ENCODE results near the gene ANKRD55.
"Not testable (repeated sequence)": the region's sequence is repeated elsewhere in the genome, so short reads cannot be mapped to it uniquely, and the experiment has no call there.

The ANKRD55 gene

DNA sequence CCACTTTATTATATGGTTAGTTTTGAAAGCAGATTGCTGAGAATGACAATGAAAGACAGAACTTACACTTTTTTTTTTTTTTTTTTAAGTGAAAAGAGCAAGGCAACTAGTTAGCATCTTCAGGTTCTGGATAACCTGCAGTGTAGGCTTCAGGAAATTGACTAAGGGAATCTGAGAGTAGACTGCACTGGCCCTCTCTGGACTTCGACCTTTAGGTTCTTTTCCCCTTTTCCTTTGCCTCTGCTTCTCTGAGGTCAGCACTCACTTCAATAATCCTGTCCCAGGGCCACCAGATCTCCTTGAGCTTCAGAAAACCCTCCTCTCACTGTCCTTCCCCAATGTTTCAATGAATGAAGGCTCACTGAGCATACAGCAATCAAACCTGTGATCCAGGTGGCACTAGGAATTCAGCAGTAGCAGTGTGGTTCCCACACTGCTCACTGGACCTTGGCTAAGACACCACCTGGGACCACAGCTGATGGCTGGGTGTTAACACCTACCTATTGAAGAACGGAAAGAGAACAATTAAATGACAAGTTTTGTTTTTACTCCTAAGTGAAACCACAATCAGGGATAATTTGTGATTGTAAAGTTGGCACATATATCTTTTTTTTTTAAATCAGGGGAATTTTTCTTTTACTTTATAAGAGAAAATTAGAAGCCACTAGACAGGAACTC lies 152.6 kb downstream of the ANKRD55 start:
- no peak for DNase-seq
- TF ChIP-seq, protein P1, sequence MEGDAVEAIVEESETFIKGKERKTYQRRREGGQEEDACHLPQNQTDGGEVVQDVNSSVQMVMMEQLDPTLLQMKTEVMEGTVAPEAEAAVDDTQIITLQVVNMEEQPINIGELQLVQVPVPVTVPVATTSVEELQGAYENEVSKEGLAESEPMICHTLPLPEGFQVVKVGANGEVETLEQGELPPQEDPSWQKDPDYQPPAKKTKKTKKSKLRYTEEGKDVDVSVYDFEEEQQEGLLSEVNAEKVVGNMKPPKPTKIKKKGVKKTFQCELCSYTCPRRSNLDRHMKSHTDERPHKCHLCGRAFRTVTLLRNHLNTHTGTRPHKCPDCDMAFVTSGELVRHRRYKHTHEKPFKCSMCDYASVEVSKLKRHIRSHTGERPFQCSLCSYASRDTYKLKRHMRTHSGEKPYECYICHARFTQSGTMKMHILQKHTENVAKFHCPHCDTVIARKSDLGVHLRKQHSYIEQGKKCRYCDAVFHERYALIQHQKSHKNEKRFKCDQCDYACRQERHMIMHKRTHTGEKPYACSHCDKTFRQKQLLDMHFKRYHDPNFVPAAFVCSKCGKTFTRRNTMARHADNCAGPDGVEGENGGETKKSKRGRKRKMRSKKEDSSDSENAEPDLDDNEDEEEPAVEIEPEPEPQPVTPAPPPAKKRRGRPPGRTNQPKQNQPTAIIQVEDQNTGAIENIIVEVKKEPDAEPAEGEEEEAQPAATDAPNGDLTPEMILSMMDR (IDR thresholded peaks at IDR 0.05; ENCODE audit: low read depth, low read length): no peak
- H3K27me3 ChIP-seq: no peaks in the 10 kb centered on the region
- H3K36me3 ChIP-seq: no peaks in the 10 kb centered on the region
- H3K9me3 ChIP-seq: no peaks in the 10 kb centered on the region
- no peak overlapping the region for H3K4me3 ChIP-seq (ENCODE audit: low read depth, low read length)
- no peaks in the 10 kb centered on the region for H3K4me1 ChIP-seq

DNA sequence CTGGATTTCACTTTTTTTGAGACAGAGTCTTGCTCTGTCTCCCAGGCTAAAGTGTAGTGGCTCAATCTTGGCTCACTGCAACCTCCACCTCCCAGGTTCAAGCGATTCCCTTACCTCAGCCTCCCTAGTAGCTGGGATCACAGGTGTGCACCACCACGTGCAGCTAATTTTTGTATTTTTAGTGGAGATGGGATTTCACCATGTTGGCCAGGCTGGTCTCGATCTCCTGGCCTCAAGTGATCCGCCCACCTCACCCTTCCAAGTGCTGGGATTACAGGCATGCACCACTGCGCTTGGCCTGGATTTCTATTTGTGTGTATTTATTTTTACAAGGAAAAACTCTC lies 154.0 kb downstream of the ANKRD55 start:
- not testable (repeated sequence) for H3K4me1 ChIP-seq; H3K4me3 ChIP-seq (ENCODE audit: low read depth, low read length)

DNA sequence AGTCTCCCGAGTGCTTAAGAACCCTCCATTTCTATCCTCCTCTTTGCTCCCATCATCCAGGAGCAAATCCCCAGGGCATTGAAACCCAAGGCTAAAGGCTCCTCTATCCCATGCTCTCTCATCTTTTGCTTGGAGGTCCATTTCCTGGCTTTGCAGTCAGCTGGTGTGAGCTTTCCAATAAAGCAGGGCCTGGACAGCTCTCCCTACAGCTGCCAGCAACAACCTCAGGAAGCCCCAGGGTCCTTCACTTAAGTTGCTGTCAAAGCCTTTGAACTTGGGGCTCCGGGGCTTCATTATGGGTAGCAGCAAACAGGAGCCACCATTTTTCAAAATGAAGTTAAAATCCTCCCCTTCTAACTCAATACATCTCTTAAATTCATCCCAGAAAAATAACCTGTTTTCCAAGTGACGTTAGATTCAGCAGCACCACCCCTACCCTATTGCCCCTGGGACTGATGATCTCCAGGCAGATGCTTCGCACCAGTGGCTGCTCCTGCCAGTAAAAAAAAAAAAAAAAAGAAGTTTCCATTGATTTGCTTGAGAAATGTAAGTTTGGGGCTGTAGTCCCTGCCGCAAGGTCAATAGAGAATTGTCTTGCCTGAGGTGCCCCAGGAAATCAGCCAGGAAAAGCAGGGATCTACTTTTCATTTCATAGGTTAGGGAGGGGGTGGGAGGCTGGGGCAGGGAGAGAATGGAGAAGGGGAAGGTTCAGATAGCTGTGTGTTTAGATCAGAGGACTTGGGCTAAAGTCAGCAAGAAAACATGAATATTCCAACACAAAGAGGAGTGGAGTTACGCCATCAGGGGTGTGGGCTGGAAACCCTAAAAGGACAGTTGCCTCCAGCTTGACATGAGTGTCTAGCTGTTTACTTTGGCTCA lies 154.6 kb downstream of the ANKRD55 start:
- no peaks in the 10 kb centered on the region for H3K4me1 ChIP-seq
- TF ChIP-seq, protein P1 (IDR thresholded peaks at IDR 0.05; ENCODE audit: low read depth, low read length): no peak
- H3K9me3 ChIP-seq: no peaks in the 10 kb centered on the region
- H3K36me3 ChIP-seq: no peaks in the 10 kb centered on the region
- no peaks in the 10 kb centered on the region for H3K27me3 ChIP-seq
- H3K4me3 ChIP-seq (ENCODE audit: low read depth, low read length): no peak overlapping the region
- DNase-seq: no peak

More for the DNA sequence above, 154.0 kb downstream of the ANKRD55 start:
- not testable (repeated sequence) for H3K27me3 ChIP-seq, DNase-seq, H3K36me3 ChIP-seq, H3K9me3 ChIP-seq

DNA sequence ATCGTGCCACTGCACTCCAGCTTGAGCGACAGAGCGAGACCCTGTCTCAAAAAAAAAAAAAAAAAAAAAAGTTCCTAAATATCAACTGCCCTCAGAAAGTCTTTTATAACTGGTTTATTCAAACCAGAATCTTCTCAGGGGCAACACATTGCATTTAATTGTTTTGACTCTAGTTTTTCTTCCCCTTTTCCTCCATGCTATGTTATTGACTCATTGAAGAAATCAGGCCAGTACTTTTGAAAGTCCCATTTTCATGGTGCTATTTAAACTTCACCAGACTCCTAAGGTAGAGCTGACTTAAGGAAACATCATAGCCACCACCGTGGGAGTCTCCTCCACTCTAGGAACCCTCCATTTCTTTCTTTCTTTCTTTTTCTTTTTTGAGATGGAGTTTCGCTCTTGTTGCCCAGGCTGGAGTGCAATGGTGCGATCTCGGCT lies 155.3 kb downstream of the ANKRD55 start:
- H3K4me3 ChIP-seq (ENCODE audit: low read depth, low read length): no peak overlapping the region
- no peaks in the 10 kb centered on the region for H3K9me3 ChIP-seq
- H3K4me1 ChIP-seq: no peaks in the 10 kb centered on the region
- H3K36me3 ChIP-seq: no peaks in the 10 kb centered on the region
- no peaks in the 10 kb centered on the region for H3K27me3 ChIP-seq
- DNase-seq: no peak
- TF ChIP-seq, protein P1 (IDR thresholded peaks at IDR 0.05; ENCODE audit: low read depth, low read length): no peak

DNA sequence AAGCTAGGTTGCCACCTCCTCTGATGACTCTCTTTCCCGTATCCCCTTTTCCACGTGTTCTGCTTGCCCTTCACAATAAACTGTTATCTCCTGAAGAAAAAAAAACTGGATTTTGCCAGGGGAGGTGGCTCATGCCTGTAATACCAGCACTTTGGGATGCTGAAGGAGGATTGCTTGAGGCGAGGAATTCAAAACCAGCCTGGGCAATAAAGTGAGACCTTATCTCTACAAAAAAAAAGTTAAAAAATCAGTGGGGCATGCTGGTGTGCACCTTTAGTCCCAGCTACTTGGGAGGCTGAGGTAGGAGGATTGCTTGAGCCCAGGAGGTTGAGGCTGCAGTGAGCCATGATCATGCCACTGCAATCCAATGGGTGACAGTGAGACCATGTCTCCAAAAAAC lies 156.6 kb downstream of the ANKRD55 start:
- TF ChIP-seq, protein P1 (IDR thresholded peaks at IDR 0.05; ENCODE audit: low read depth, low read length): no peak
- H3K27me3 ChIP-seq: no peaks in the 10 kb centered on the region
- no peaks in the 10 kb centered on the region for H3K4me1 ChIP-seq
- no peak for DNase-seq
- no peaks in the 10 kb centered on the region for H3K36me3 ChIP-seq
- no peak overlapping the region for H3K4me3 ChIP-seq (ENCODE audit: low read depth, low read length)
- no peaks in the 10 kb centered on the region for H3K9me3 ChIP-seq

DNA sequence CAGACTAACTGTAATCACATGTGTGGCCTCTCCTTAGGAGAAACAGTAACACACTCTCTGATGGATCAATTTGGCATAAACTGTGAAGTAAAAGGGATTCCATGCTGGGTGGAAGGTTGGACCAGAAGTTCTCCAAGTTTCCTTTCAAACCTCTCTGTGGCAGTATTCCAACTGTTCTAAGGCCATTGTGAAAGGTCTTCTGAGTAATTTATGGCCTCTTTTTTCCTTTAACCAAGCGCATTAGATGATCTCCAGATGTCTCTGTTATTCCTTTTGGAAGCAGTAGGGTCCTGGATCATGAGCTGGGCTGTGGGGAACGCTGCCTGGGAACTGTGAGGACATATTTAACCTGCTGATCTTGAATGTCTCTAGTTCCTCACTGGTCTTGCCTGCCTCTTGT lies 157.8 kb downstream of the ANKRD55 start:
- no peaks in the 10 kb centered on the region for H3K9me3 ChIP-seq
- no peaks in the 10 kb centered on the region for H3K4me1 ChIP-seq
- TF ChIP-seq, protein P1 (IDR thresholded peaks at IDR 0.05; ENCODE audit: low read depth, low read length): no peak
- DNase-seq: no peak
- no peaks in the 10 kb centered on the region for H3K27me3 ChIP-seq
- H3K36me3 ChIP-seq: no peaks in the 10 kb centered on the region
- H3K4me3 ChIP-seq (ENCODE audit: low read depth, low read length): no peak overlapping the region

All from BE2C (cell line).